ENCODE measurements around the gene FOXP1. TPM values are rescaled to one million over a fixed set of nuclear protein-coding genes. Genes with fewer than 3 reads are reported as not detected.

Gene FOXP1
- total and polyA plus RNA-seq, 9 of the 15 experiments (the other 6 are each of a cell fraction or from before 2014, with no cell fraction given): 7.7 to 34.5 (median 13.7) TPM

GRCh38 chr3:71313844-71314243, 269.7 kb downstream of the FOXP1 start:
- no peak overlapping the region for H3K9ac ChIP-seq (ENCODE audit: insufficient read depth in 1 of 2, low read depth in 2 of 2, low read length in 2 of 2)
- 92% methylated on average over 2 of the region's 2 CpGs for WGBS (ENCODE audit: insufficient coverage, low coverage, missing lambda C conversion rate)
- ATAC-seq (no peak), DNase-seq (ENCODE audit: extremely low read depth in 1 of 4, low spot score in 3 of 4) (no peak), FAIRE-seq (no peak)
- no peaks in the 10 kb centered on the region for H4K20me1 ChIP-seq (replicated peaks; ENCODE audit: control insufficient read depth, insufficient read depth, low read length)
- H3K9me1 ChIP-seq (ENCODE audit: control insufficient read depth, insufficient read depth, low read length): no peaks in the 10 kb centered on the region
- no peaks in the 10 kb centered on the region for H3K27me3 ChIP-seq (ENCODE audit: control insufficient read depth in 2 of 2, insufficient read depth in 2 of 2, low read length in 2 of 2)
- intact Hi-C loops (cut with micrococcal nuclease): no loop called here
- BruUV-seq (replicated peaks): no TSS peak
- POLR2A ChIA-PET: interaction anchor here (0.9 kb wide), 1 partner anchor 13 kb away, joined by 3 read pairs; no protein-coding TSS in a partner anchor
- H3K36me3 ChIP-seq (ENCODE audit: control insufficient read depth, insufficient read depth, low read length): no peaks in the 10 kb centered on the region
- no peak overlapping the region for H3K4me2 ChIP-seq (ENCODE audit: insufficient read depth, low read length)
- no peak overlapping the region for H3K4me3 ChIP-seq
- no peak overlapping the region for H3K27ac ChIP-seq (ENCODE audit: extremely low read depth, low read depth, low read length)
- TF ChIP-seq RBM25 (IDR thresholded peaks at IDR 0.05; ENCODE audit: low read depth, low read length, severe bottlenecking) (peak; percentile 64), SMAD1 (IDR thresholded peaks at IDR 0.05; ENCODE audit: low read depth, low read length, partially characterized antibody) (no peak)
- no peaks in the 10 kb centered on the region for H3K9me3 ChIP-seq (replicated peaks; ENCODE audit: control insufficient read depth, insufficient read depth, low read depth, low read length)
- H3K79me2 ChIP-seq (ENCODE audit: control insufficient read depth, insufficient read depth, low read length): no peaks in the 10 kb centered on the region
- in situ Hi-C loops (cut with MboI): no loop called here
- CTCF ChIA-PET (ENCODE audit: low intra/inter-chr PET ratio): no interaction called here
- no peak overlapping the region for H2AFZ ChIP-seq (ENCODE audit: low read depth, low read length)
- no peaks in the 10 kb centered on the region for H3K4me1 ChIP-seq (replicated peaks in 1 of 2; ENCODE audit: control insufficient read depth in 2 of 2, insufficient read depth in 2 of 2, low read length in 2 of 2)

- 64% methylated on average over 5 of the region's 5 CpGs for WGBS (ENCODE audit: insufficient coverage, low coverage, missing lambda C conversion rate)
- intact Hi-C loops (cut with micrococcal nuclease): no loop called here
- POLR2A ChIA-PET: interaction anchor here (0.6 to 0.9 kb wide), 2 partner anchors 14 to 179 kb away, joined by 3 read pairs; no protein-coding TSS in a partner anchor
Measured at GRCh38 chr3:71312461-71312860, 271.1 kb downstream of the FOXP1 start.

More at GRCh38 chr3:71312461-71312860, 271.1 kb downstream of the FOXP1 start:
- H3K36me3 ChIP-seq (ENCODE audit: control insufficient read depth, insufficient read depth, low read length): no peaks in the 10 kb centered on the region
- no peaks in the 10 kb centered on the region for H3K27me3 ChIP-seq (ENCODE audit: control insufficient read depth in 2 of 2, insufficient read depth in 2 of 2, low read length in 2 of 2)
- H3K9me1 ChIP-seq (ENCODE audit: control insufficient read depth, insufficient read depth, low read length): no peaks in the 10 kb centered on the region
- no peaks in the 10 kb centered on the region for H3K9me3 ChIP-seq (replicated peaks; ENCODE audit: control insufficient read depth, insufficient read depth, low read depth, low read length)
- no peak for ATAC-seq
- no peaks in the 10 kb centered on the region for H3K79me2 ChIP-seq (ENCODE audit: control insufficient read depth, insufficient read depth, low read length)
- no TSS peak for BruUV-seq (replicated peaks)
- no peak overlapping the region for H3K4me3 ChIP-seq
- H3K4me1 ChIP-seq (replicated peaks in 1 of 2; ENCODE audit: control insufficient read depth in 2 of 2, insufficient read depth in 2 of 2, low read length in 2 of 2): no peaks in the 10 kb centered on the region
- no peak for FAIRE-seq
- no peaks in the 10 kb centered on the region for H4K20me1 ChIP-seq (replicated peaks; ENCODE audit: control insufficient read depth, insufficient read depth, low read length)
- H3K27ac ChIP-seq (ENCODE audit: extremely low read depth, low read depth, low read length): no peak overlapping the region
- DNase-seq (ENCODE audit: extremely low read depth in 1 of 4, low spot score in 3 of 4): no peak
- TF ChIP-seq DACH1 (IDR thresholded peaks at IDR 0.05; ENCODE audit: partially characterized antibody): no peak
- no peak for TF ChIP-seq ESRRA (IDR thresholded peaks at IDR 0.05; ENCODE audit: borderline replicate concordance, low read depth)
- no peak for TF ChIP-seq ZNF184 (CRISPR knock-in tag; IDR thresholded peaks at IDR 0.05)
- TF ChIP-seq, protein P1, sequence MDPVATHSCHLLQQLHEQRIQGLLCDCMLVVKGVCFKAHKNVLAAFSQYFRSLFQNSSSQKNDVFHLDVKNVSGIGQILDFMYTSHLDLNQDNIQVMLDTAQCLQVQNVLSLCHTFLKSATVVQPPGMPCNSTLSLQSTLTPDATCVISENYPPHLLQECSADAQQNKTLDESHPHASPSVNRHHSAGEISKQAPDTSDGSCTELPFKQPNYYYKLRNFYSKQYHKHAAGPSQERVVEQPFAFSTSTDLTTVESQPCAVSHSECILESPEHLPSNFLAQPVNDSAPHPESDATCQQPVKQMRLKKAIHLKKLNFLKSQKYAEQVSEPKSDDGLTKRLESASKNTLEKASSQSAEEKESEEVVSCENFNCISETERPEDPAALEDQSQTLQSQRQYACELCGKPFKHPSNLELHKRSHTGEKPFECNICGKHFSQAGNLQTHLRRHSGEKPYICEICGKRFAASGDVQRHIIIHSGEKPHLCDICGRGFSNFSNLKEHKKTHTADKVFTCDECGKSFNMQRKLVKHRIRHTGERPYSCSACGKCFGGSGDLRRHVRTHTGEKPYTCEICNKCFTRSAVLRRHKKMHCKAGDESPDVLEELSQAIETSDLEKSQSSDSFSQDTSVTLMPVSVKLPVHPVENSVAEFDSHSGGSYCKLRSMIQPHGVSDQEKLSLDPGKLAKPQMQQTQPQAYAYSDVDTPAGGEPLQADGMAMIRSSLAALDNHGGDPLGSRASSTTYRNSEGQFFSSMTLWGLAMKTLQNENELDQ (CRISPR knock-in tag; IDR thresholded peaks at IDR 0.05; ENCODE audit: borderline replicate concordance): no peak
- TF ChIP-seq ZNF561 (CRISPR knock-in tag; conservative IDR thresholded peaks at IDR 0.05): no peak
- TF ChIP-seq U2AF1 (optimal IDR thresholded peaks at IDR 0.05; ENCODE audit: low read depth, low read length): no peak
- TF ChIP-seq ARHGAP35 (IDR thresholded peaks at IDR 0.05; ENCODE audit: partially characterized antibody): no peak
- no peak for TF ChIP-seq TCF3 (CRISPR knock-in tag; IDR thresholded peaks at IDR 0.05)
- TF ChIP-seq L3MBTL2 (IDR thresholded peaks at IDR 0.05): no peak
- TF ChIP-seq MAZ (CRISPR knock-in tag; conservative IDR thresholded peaks at IDR 0.05 in 1 of 2, IDR thresholded peaks at IDR 0.05 in 1 of 2): no peak
- TF ChIP-seq TRIM28 (IDR thresholded peaks at IDR 0.05): no peak
- peak overlapping the region in 1 of 2 experiments; percentile 17; a peak in 1 of 4 replicates for H3K9ac ChIP-seq (ENCODE audit: insufficient read depth in 1 of 2, low read depth in 2 of 2, low read length in 2 of 2)
- H2AFZ ChIP-seq (ENCODE audit: low read depth, low read length): no peak overlapping the region
- in situ Hi-C loops (cut with MboI): no loop called here
- CTCF ChIA-PET (ENCODE audit: low intra/inter-chr PET ratio): no interaction called here
- no peak overlapping the region for H3K4me2 ChIP-seq (ENCODE audit: insufficient read depth, low read length)
